Esophagus muscularis mucosa (tissue), 3 donors: ENCODE measurements around the gene ZNF618.

Experiments
- CTCF ChIP-seq, 3 experiments: fragments of 200-600 bp in 2 of 3; fragments of 450-650 bp in 1 of 3; sonication (generic) in 2 of 3; IDR thresholded peaks; one replicate each; pipeline ENCODE4 v1.5.1; 2017 to 2019; ENCODE audit warnings: antibody characterized with exemption in 3 of 3, mild to moderate bottlenecking in 2 of 3, moderate library complexity in 1 of 3
- POLR2A ChIP-seq: fragments of 450-650 bp; IDR thresholded peaks from one replicate; pipeline ENCODE4 v1.6.1; 2017; ENCODE audit warnings: antibody characterized with exemption, moderate library complexity, mild to moderate bottlenecking, low read depth
- POLR2AphosphoS5 ChIP-seq, 2 donors: sonication (generic); formaldehyde crosslinking; IDR thresholded peaks; one replicate each; pipeline ENCODE4 v1.6.1; 2017; ENCODE audit warnings: antibody characterized with exemption in 2 of 2

GRCh38 chr9:113950195-113951031 is 74.3 kb downstream of the ZNF618 start:
- no peak for TF ChIP-seq CTCF (IDR thresholded peaks at IDR 0.05)
- TF ChIP-seq POLR2A = no peak
- no peak for TF ChIP-seq POLR2AphosphoS5 (IDR thresholded peaks at IDR 0.05)
